ENCODE results near the gene TGFB2. TPM values are rescaled to one million over a fixed set of nuclear protein-coding genes. Genes with fewer than 3 reads are reported as not detected.

TGFB2 gene
- total and polyA plus RNA-seq, 8 donors = 0.35 to 13.6 (median 2.3) TPM; not detected in 1

DNA sequence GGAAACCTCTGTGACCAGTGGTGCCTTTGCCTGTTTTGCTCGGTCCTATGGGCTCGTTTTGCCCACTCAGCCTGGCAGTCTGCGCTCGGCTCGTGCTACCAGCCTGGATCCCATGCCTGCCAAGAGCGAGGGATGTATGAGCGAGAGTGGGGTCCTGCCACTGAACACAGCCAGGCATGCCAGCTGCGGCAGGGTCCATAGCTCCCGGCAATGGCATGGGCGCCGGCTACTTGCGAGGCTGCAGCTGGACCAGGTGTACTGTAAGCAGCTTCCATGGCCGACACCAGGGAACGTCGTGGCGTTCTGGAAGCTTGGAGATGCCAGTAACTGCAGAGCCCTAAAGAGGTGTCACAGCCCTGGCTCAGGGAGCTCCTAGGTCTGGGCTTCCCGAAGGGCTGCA is 22.4 kb upstream of the TGFB2 start:
- Histone ChIP-seq H3K4me3 (no peak overlapping the region), H3K27me3 (no peaks in the 10 kb centered on the region), H3K36me3 (peaks cover 11 to 28% (median 22%) of the 10 kb centered on the region in 4 donors), H3K27ac (no peak overlapping the region), H3K9me3 (no peaks in the 10 kb centered on the region), H3K4me1 (no peaks in the 10 kb centered on the region)
- 95 to 100% (median 98%) methylated on average over 16 to 17 of the region's 17 CpGs for WGBS, 5 donors
- intact Hi-C loops (cut with DNase I; ENCODE audit: low total_unique reads) = no loop called here
- TF ChIP-seq POLR2AphosphoS5 (IDR thresholded peaks at IDR 0.05) (no peak), EP300 (IDR thresholded peaks at IDR 0.05) (no peak), POLR2A (IDR thresholded peaks at IDR 0.05) (no peak)
- TF ChIP-seq, protein P1, sequence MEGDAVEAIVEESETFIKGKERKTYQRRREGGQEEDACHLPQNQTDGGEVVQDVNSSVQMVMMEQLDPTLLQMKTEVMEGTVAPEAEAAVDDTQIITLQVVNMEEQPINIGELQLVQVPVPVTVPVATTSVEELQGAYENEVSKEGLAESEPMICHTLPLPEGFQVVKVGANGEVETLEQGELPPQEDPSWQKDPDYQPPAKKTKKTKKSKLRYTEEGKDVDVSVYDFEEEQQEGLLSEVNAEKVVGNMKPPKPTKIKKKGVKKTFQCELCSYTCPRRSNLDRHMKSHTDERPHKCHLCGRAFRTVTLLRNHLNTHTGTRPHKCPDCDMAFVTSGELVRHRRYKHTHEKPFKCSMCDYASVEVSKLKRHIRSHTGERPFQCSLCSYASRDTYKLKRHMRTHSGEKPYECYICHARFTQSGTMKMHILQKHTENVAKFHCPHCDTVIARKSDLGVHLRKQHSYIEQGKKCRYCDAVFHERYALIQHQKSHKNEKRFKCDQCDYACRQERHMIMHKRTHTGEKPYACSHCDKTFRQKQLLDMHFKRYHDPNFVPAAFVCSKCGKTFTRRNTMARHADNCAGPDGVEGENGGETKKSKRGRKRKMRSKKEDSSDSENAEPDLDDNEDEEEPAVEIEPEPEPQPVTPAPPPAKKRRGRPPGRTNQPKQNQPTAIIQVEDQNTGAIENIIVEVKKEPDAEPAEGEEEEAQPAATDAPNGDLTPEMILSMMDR (IDR thresholded peaks at IDR 0.05) = no peak
- no peak for DNase-seq

DNA sequence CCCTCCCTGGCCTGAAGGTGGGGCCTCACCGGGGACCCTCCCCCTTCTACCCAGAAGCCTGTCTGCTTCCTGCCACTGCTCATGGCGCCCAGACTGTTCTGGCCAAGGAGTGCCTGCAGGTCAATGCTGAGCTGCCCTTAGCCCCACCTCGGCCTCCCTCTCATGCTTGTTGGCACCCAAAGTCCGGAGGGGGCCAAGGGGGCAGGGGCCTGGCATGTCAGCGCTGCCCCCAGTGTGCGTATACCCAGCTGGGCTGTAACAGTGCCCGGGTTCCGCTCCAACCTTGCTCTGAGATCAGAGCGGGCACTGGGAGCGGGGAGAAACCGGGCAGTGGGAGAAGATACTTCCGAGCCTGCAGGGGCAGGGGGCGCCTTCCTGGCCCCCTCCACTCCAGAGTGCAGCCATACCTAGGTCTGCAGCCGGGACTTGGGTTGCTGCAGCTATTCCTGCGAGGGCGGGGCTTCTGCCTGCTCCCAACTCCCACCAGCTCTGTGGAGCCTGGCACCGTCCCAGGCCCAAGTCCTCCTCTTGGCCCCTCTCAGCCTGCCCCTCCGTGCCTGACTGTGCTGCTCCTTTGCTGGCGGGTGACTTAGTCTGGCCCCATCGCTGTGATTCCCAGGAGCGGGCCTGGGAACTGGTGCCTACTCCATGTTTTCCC is 21.4 kb upstream of the TGFB2 start:
- no peak overlapping the region for H3K4me3 ChIP-seq
- no peaks in the 10 kb centered on the region for H3K4me1 ChIP-seq
- H3K27ac ChIP-seq = no peak overlapping the region
- DNase-seq = no peak
- H3K9me3 ChIP-seq = no peaks in the 10 kb centered on the region
- H3K36me3 ChIP-seq = peaks cover 11 to 28% (median 22%) of the 10 kb centered on the region in 4 donors
- 94 to 98% (median 97%) methylated on average over 11 to 21 of the region's 21 CpGs for WGBS, 5 donors
- intact Hi-C loops (cut with DNase I; ENCODE audit: low total_unique reads) = no loop called here
- TF ChIP-seq, protein P1 (IDR thresholded peaks at IDR 0.05) = no peak
- TF ChIP-seq EP300 (IDR thresholded peaks at IDR 0.05) (no peak), POLR2A (IDR thresholded peaks at IDR 0.05) (no peak), POLR2AphosphoS5 (IDR thresholded peaks at IDR 0.05) (no peak)
- H3K27me3 ChIP-seq = no peaks in the 10 kb centered on the region

DNA sequence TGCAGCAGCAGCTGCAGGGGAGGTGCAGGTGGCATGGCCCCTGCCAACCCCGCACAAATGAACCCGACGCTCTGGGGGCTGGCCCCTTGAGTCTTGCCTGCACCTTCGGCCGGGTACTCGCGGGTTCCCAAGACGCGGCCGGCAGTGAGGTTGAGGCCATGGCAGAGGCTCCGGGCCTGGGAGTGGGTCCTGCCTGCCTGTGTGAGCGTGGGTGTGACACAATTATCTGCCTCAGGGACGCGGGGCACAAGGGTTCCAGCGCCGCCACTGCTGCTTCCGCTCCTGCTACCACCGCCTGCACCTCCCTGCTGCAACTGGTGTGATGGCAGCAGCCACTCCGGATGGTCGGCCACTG is 20.9 kb upstream of the TGFB2 start:
- no peak for TF ChIP-seq EP300 (IDR thresholded peaks at IDR 0.05)
- TF ChIP-seq, protein P1 (IDR thresholded peaks at IDR 0.05) = no peak
- TF ChIP-seq POLR2AphosphoS5 (IDR thresholded peaks at IDR 0.05) = no peak
- TF ChIP-seq POLR2A (IDR thresholded peaks at IDR 0.05) = no peak
- WGBS, 5 donors = 91 to 98% (median 97%) methylated on average over 18 to 20 of the region's 20 CpGs
- no peak for DNase-seq
- Histone ChIP-seq H3K36me3 (peaks cover 11 to 24% (median 22%) of the 10 kb centered on the region in 4 donors), H3K27me3 (no peaks in the 10 kb centered on the region), H3K4me3 (no peak overlapping the region), H3K4me1 (no peaks in the 10 kb centered on the region), H3K9me3 (no peaks in the 10 kb centered on the region), H3K27ac (no peak overlapping the region)
- intact Hi-C loops (cut with DNase I; ENCODE audit: low total_unique reads) = no loop called here

DNA sequence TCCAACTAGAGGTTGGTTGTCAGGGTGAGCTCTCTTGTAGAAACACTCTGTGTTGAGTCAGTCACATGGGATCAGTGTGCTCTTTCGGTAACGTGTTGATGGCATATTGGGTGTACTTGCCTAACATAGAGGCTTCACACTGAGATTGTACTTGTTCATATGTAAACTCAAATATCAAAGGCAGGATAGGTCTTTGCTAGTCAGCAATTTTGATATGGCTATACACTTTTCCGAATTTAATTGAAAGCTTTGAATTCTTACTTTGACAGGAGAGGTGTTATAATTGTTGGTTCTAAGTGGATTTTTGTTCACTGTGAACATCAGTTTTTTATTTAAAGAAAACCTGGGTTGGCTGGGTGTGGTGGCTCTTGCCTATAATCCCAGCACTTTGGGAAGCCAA is 16.4 kb upstream of the TGFB2 start:
- no peaks in the 10 kb centered on the region for H3K9me3 ChIP-seq
- H3K27me3 ChIP-seq = no peaks in the 10 kb centered on the region
- intact Hi-C loops (cut with DNase I; ENCODE audit: low total_unique reads) = no loop called here
- no peak overlapping the region for H3K27ac ChIP-seq
- WGBS, 5 donors = 76 to 94% (median 81%) methylated on average over 3 of the region's 3 CpGs
- peaks cover under 1 to 11% (median 7%) of the 10 kb centered on the region in 4 donors for H3K36me3 ChIP-seq
- TF ChIP-seq EP300 (IDR thresholded peaks at IDR 0.05) (no peak), POLR2A (IDR thresholded peaks at IDR 0.05) (no peak), POLR2AphosphoS5 (IDR thresholded peaks at IDR 0.05) (no peak)
- TF ChIP-seq, protein P1 (IDR thresholded peaks at IDR 0.05) = no peak
- H3K4me1 ChIP-seq = no peaks in the 10 kb centered on the region
- no peak for DNase-seq
- no peak overlapping the region for H3K4me3 ChIP-seq

All from stomach (tissue), 9 donors.